Measurements from ENCODE around the gene TUBA4A. TPM values are rescaled to one million over a fixed set of nuclear protein-coding genes. Genes with fewer than 3 reads are reported as not detected.
A peak's percentile ranks its signal among the peaks of the same experiment; 100 is the strongest.

The TUBA4A gene
- polyA plus RNA-seq, 1 donor (not counting 4 experiments of a cell fraction or from before 2014, with no cell fraction given), result 524 TPM

- H4K20me1 ChIP-seq (ENCODE audit: control insufficient read depth, extremely low read depth, insufficient read depth, low read length), result no peaks in the 10 kb centered on the region
- no peak for FAIRE-seq
- H3K9me3 ChIP-seq (ENCODE audit: control insufficient read depth, low read depth, low read length), result no peaks in the 10 kb centered on the region
- H2AFZ ChIP-seq (ENCODE audit: control insufficient read depth, low read length), result peak overlapping the region; percentile 64
- H3K9ac ChIP-seq (ENCODE audit: control insufficient read depth, extremely low read depth, insufficient read depth, low read length), result peak overlapping the region; percentile 69
- H3K27me3 ChIP-seq (ENCODE audit: control insufficient read depth, extremely low read depth, insufficient read depth, low read length), result no peaks in the 10 kb centered on the region
- dilution Hi-C loops (cut with MboI; ENCODE audit: extremely low pct_ligation_motif_present, low sequenced_read_pairs), result no loop called here
- no peaks in the 10 kb centered on the region for H3K9me1 ChIP-seq (ENCODE audit: control insufficient read depth, extremely low read depth, insufficient read depth, low read length)
- H3K4me2 ChIP-seq (ENCODE audit: control insufficient read depth, extremely low read depth, insufficient read depth, low read depth, low read length), result peak overlapping the region; percentile 76
- H3K4me3 ChIP-seq (ENCODE audit: control insufficient read depth in 2 of 3, extremely low read depth in 1 of 3, insufficient read depth in 2 of 3, low read depth in 1 of 3, low read length in 3 of 3), result peak overlapping the region in 2 of 3 experiments; percentile 30 to 52
- DNase-seq (ENCODE audit: low read depth, low spot score), result no peak
- H3K36me3 ChIP-seq (ENCODE audit: control insufficient read depth in 2 of 2, extremely low read depth in 1 of 2, insufficient read depth in 2 of 2, low read length in 2 of 2), result peaks cover 23 to 27% of the 10 kb centered on the region in 2 experiments
- no peak for TF ChIP-seq EZH2 (IDR thresholded peaks at IDR 0.05; ENCODE audit: low read length)
- TF ChIP-seq, protein P1, sequence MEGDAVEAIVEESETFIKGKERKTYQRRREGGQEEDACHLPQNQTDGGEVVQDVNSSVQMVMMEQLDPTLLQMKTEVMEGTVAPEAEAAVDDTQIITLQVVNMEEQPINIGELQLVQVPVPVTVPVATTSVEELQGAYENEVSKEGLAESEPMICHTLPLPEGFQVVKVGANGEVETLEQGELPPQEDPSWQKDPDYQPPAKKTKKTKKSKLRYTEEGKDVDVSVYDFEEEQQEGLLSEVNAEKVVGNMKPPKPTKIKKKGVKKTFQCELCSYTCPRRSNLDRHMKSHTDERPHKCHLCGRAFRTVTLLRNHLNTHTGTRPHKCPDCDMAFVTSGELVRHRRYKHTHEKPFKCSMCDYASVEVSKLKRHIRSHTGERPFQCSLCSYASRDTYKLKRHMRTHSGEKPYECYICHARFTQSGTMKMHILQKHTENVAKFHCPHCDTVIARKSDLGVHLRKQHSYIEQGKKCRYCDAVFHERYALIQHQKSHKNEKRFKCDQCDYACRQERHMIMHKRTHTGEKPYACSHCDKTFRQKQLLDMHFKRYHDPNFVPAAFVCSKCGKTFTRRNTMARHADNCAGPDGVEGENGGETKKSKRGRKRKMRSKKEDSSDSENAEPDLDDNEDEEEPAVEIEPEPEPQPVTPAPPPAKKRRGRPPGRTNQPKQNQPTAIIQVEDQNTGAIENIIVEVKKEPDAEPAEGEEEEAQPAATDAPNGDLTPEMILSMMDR (optimal IDR thresholded peaks at IDR 0.05 in 1 of 3, IDR thresholded peaks at IDR 0.05 in 1 of 3, conservative IDR thresholded peaks at IDR 0.05 in 1 of 3; ENCODE audit: extremely low read depth in 1 of 3, insufficient read depth in 2 of 3, low read length in 3 of 3), result no peak
- H3K79me2 ChIP-seq (ENCODE audit: control insufficient read depth, insufficient read depth, low read length), result no peaks in the 10 kb centered on the region
- peak overlapping the region; percentile 65 for H3K27ac ChIP-seq (ENCODE audit: control insufficient read depth, insufficient read depth, low read length)
- peaks cover 39% of the 10 kb centered on the region for H3K4me1 ChIP-seq (ENCODE audit: control insufficient read depth, extremely low read depth, insufficient read depth, low read length)
Measured at GRCh38 chr2:219285373-219285735, 31.6 kb upstream of the TUBA4A start.

GRCh38 chr2:219284501-219285372, 31.0 kb upstream of the TUBA4A start:
- Histone ChIP-seq H3K4me2 (ENCODE audit: control insufficient read depth, extremely low read depth, insufficient read depth, low read depth, low read length) (peak overlapping the region; percentile 76), H3K4me3 (ENCODE audit: control insufficient read depth in 2 of 3, extremely low read depth in 1 of 3, insufficient read depth in 2 of 3, low read depth in 1 of 3, low read length in 3 of 3) (peak overlapping the region in 1 of 3 experiments; percentile 52)

More at GRCh38 chr2:219284501-219285372, 31.0 kb upstream of the TUBA4A start:
- H3K27me3 ChIP-seq (ENCODE audit: control insufficient read depth, extremely low read depth, insufficient read depth, low read length), result no peaks in the 10 kb centered on the region
- H4K20me1 ChIP-seq (ENCODE audit: control insufficient read depth, extremely low read depth, insufficient read depth, low read length), result no peaks in the 10 kb centered on the region
- dilution Hi-C loops (cut with MboI; ENCODE audit: extremely low pct_ligation_motif_present, low sequenced_read_pairs), result no loop called here
- no peaks in the 10 kb centered on the region for H3K9me1 ChIP-seq (ENCODE audit: control insufficient read depth, extremely low read depth, insufficient read depth, low read length)
- DNase-seq (ENCODE audit: low read depth, low spot score), result no peak
- H2AFZ ChIP-seq (ENCODE audit: control insufficient read depth, low read length), result no peak overlapping the region
- H3K79me2 ChIP-seq (ENCODE audit: control insufficient read depth, insufficient read depth, low read length), result peaks cover 6% of the 10 kb centered on the region
- no peak for FAIRE-seq
- peaks cover 40% of the 10 kb centered on the region for H3K4me1 ChIP-seq (ENCODE audit: control insufficient read depth, extremely low read depth, insufficient read depth, low read length)
- H3K36me3 ChIP-seq (ENCODE audit: control insufficient read depth in 2 of 2, extremely low read depth in 1 of 2, insufficient read depth in 2 of 2, low read length in 2 of 2), result peaks cover 23 to 27% of the 10 kb centered on the region in 2 experiments
- TF ChIP-seq EZH2 (IDR thresholded peaks at IDR 0.05; ENCODE audit: low read length), result no peak
- TF ChIP-seq, protein P1 (optimal IDR thresholded peaks at IDR 0.05 in 1 of 3, IDR thresholded peaks at IDR 0.05 in 1 of 3, conservative IDR thresholded peaks at IDR 0.05 in 1 of 3; ENCODE audit: extremely low read depth in 1 of 3, insufficient read depth in 2 of 3, low read length in 3 of 3), result no peak
- peak overlapping the region; percentile 65 for H3K27ac ChIP-seq (ENCODE audit: control insufficient read depth, insufficient read depth, low read length)
- no peaks in the 10 kb centered on the region for H3K9me3 ChIP-seq (ENCODE audit: control insufficient read depth, low read depth, low read length)
- no peak overlapping the region for H3K9ac ChIP-seq (ENCODE audit: control insufficient read depth, extremely low read depth, insufficient read depth, low read length)

Measured in keratinocyte (primary cell).